ENCODE results near the gene PLA2G6. TPM values are rescaled to one million over a fixed set of nuclear protein-coding genes. Genes with fewer than 3 reads are reported as not detected.

PLA2G6 gene
- total and polyA plus RNA-seq, 9 of the 15 experiments (the other 6 are each of a cell fraction or from before 2014, with no cell fraction given), result 0.11 to 12.2 (median 9.7) TPM

GRCh38 chr22:38072322-38073149 lies 109.1 kb downstream of the PLA2G6 start:
- no peaks in the 10 kb centered on the region for H3K27me3 ChIP-seq (ENCODE audit: control insufficient read depth in 2 of 2, insufficient read depth in 2 of 2, low read length in 2 of 2)
- no peak overlapping the region for H3K27ac ChIP-seq (ENCODE audit: extremely low read depth, low read depth, low read length)
- H3K4me1 ChIP-seq (replicated peaks in 1 of 2; ENCODE audit: control insufficient read depth in 2 of 2, insufficient read depth in 2 of 2, low read length in 2 of 2), result peaks cover 0 to 26% of the 10 kb centered on the region in 2 experiments; a peak in 2 of 5 replicates
- in situ Hi-C loops (cut with MboI) (loop anchor here (25.0 kb wide), 2 partner anchors 515 to 940 kb away; partner anchors contain the start of genes APOBEC3C and APOBEC3D), intact Hi-C loops (cut with micrococcal nuclease) (no loop called here)
- no peak overlapping the region for H2AFZ ChIP-seq (ENCODE audit: low read depth, low read length)
- no peak overlapping the region for H3K4me3 ChIP-seq
- no TSS peak for BruUV-seq (replicated peaks)
- 84% methylated on average over 21 of the region's 25 CpGs for WGBS (ENCODE audit: insufficient coverage, low coverage, missing lambda C conversion rate)
- POLR2A ChIA-PET, result interaction anchor here (0.6 to 1.0 kb wide), 2 partner anchors 17 to 386 kb away, joined by 3 read pairs; no protein-coding TSS in a partner anchor
- no peak for DNase-seq (ENCODE audit: extremely low read depth in 1 of 4, low spot score in 3 of 4)
- no peaks in the 10 kb centered on the region for H3K36me3 ChIP-seq (ENCODE audit: control insufficient read depth, insufficient read depth, low read length)
- H3K9me1 ChIP-seq (ENCODE audit: control insufficient read depth, insufficient read depth, low read length), result no peaks in the 10 kb centered on the region
- H3K9me3 ChIP-seq (replicated peaks; ENCODE audit: control insufficient read depth, insufficient read depth, low read depth, low read length), result no peaks in the 10 kb centered on the region
- CTCF ChIA-PET (ENCODE audit: low intra/inter-chr PET ratio), result no interaction called here
- FAIRE-seq, result no peak
- H3K4me2 ChIP-seq (ENCODE audit: insufficient read depth, low read length), result no peak overlapping the region
- H3K9ac ChIP-seq (ENCODE audit: insufficient read depth in 1 of 2, low read depth in 2 of 2, low read length in 2 of 2), result no peak overlapping the region
- ATAC-seq, result no peak
- H3K79me2 ChIP-seq (ENCODE audit: control insufficient read depth, insufficient read depth, low read length), result no peaks in the 10 kb centered on the region
- no peaks in the 10 kb centered on the region for H4K20me1 ChIP-seq (replicated peaks; ENCODE audit: control insufficient read depth, insufficient read depth, low read length)
- TF ChIP-seq THAP7 (CRISPR knock-in tag; IDR thresholded peaks at IDR 0.05), result no peak
- TF ChIP-seq PHF8 (IDR thresholded peaks at IDR 0.05; ENCODE audit: borderline replicate concordance, low read length), result no peak
- no peak for TF ChIP-seq THAP12 (CRISPR knock-in tag; IDR thresholded peaks at IDR 0.05)
- no peak for TF ChIP-seq GTF2A2 (tag; IDR thresholded peaks at IDR 0.05)
- TF ChIP-seq ZNF589 (CRISPR knock-in tag; IDR thresholded peaks at IDR 0.05; ENCODE audit: low read depth), result no peak
- no peak for TF ChIP-seq ZNF639 (CRISPR knock-in tag; conservative IDR thresholded peaks at IDR 0.05 in 1 of 2, IDR thresholded peaks at IDR 0.05 in 1 of 2)
- no peak for TF ChIP-seq ZNF280B (CRISPR knock-in tag; IDR thresholded peaks at IDR 0.05)
- TF ChIP-seq SREBF1 (IDR thresholded peaks at IDR 0.05; ENCODE audit: borderline replicate concordance, low read depth, low read length), result no peak
- no peak for TF ChIP-seq ZNF586 (CRISPR knock-in tag; conservative IDR thresholded peaks at IDR 0.05)
- TF ChIP-seq ZNF174 (CRISPR knock-in tag; IDR thresholded peaks at IDR 0.05), result no peak
- TF ChIP-seq KLF1 (tag; IDR thresholded peaks at IDR 0.05), result no peak
- no peak for TF ChIP-seq NRF1 (conservative IDR thresholded peaks at IDR 0.05 in 1 of 2, IDR thresholded peaks at IDR 0.05 in 1 of 2)
- TF ChIP-seq MLX (CRISPR knock-in tag; conservative IDR thresholded peaks at IDR 0.05), result no peak
- TF ChIP-seq MCM7 (IDR thresholded peaks at IDR 0.05), result no peak

All from K562 (cell line).